Kidney (tissue), 14 donors: ENCODE results near the gene PTGES3. TPM values are rescaled to one million over a fixed set of nuclear protein-coding genes. Genes with fewer than 3 reads are reported as not detected.

Source experiments
- DNase-seq, 5 donors: peaks; one replicate each; pipeline ENCODE4 v3.0.0-alpha.2; 2013 to 2020
- FAIRE-seq: peaks from 2 replicates; lab custom pipeline; 2012; peaks lifted over from hg19 to GRCh38; lab: Jason Lieb, UNC
- H3K27ac ChIP-seq, 2 donors: one replicate each; pipeline ENCODE4 v1.7.0; 2013; ENCODE audit warnings: low read depth in 2 of 2, low read length in 2 of 2, inconsistent platforms in 1 of 2
- H3K27me3 ChIP-seq: one replicate; pipeline ENCODE4 v1.7.1; 2013; ENCODE audit warnings: low read length, inconsistent platforms; ENCODE audit not compliant: control insufficient read depth, insufficient read depth
- H3K36me3 ChIP-seq, 3 donors: one replicate each; pipeline versions ENCODE4 v1.7.0 to v1.7.1; 2013; ENCODE audit warnings: low read length in 3 of 3, control low read depth in 1 of 3, inconsistent platforms in 1 of 3; ENCODE audit not compliant: insufficient read depth in 3 of 3, control insufficient read depth in 2 of 3
- H3K4me1 ChIP-seq, 3 donors: one replicate each; pipeline versions ENCODE4 v1.7.0 to v1.7.1; 2013; ENCODE audit warnings: low read length in 3 of 3, inconsistent platforms in 1 of 3, low read depth in 1 of 3; ENCODE audit not compliant: control insufficient read depth in 2 of 3, insufficient read depth in 2 of 3
- H3K4me3 ChIP-seq, 3 donors: one replicate each; pipeline versions ENCODE4 v1.7.0 to v1.8.1; 2013; ENCODE audit warnings: low read length in 3 of 3, control low read depth in 1 of 3, inconsistent platforms in 1 of 3
- H3K9ac ChIP-seq, 3 donors: one replicate each; pipeline versions ENCODE4 v1.7.0 to v1.7.1; 2013; ENCODE audit warnings: low read length in 3 of 3, control low read depth in 1 of 3, inconsistent platforms in 1 of 3
- H3K9me3 ChIP-seq, 3 donors: one replicate each; pipeline versions ENCODE4 v1.7.0 to v1.7.1; 2013; ENCODE audit warnings: low read length in 3 of 3, control low read depth in 1 of 3, inconsistent platforms in 1 of 3; ENCODE audit not compliant: control insufficient read depth in 2 of 3, insufficient read depth in 1 of 3
- intact Hi-C: fragments of 100-400 bp; cut with DNase I; formaldehyde crosslinking; loops from one replicate; pipeline ENCODE4 v1.11.1; 2022
- polyA plus RNA-seq: library from polyadenylated mRNA; stranded (reverse); fragments of 350-450 nt; fragmentation: Illumina TruSeq; extraction: RNeasy Lipid Tissue Mini Kit (QIAGEN cat#74804); gene quantifications from one replicate; pipeline ENCODE4 v1.2.3, GENCODE V29; 2014; ENCODE audit warnings: low read depth, low replicate concordance; ENCODE audit not compliant: insufficient read depth
- total RNA-seq: library from RNA; stranded (reverse); fragmentation: NEBNext Ultra II Directional; extraction: Animal tissue kit (Norgen Biotek cat#: 25700); gene quantifications from one replicate; pipeline ENCODE4 v1.2.1, GENCODE V29; 2021
- TF ChIP-seq, protein P1 (sequence below): IDR thresholded peaks from 3 replicates; pipeline ENCODE4 v1.5.1; 2012; ENCODE audit warnings: mild to moderate bottlenecking, moderate library complexity, borderline replicate concordance; ENCODE audit not compliant: insufficient read depth; ENCODE audit errors: extremely low read depth
- donor health status: control.
- donor health status: control.
- donor health status: control.
- donor health status: control.
- donor health status: control.
- donor health status: DM: yes; HTN: yes; CAD: no.
- donor health status: Normal renal cell carcinoma (clear cell type).

Gene PTGES3
- total and polyA plus RNA-seq, 2 donors from 2014 or later, result 186 to 207 TPM

DNA sequence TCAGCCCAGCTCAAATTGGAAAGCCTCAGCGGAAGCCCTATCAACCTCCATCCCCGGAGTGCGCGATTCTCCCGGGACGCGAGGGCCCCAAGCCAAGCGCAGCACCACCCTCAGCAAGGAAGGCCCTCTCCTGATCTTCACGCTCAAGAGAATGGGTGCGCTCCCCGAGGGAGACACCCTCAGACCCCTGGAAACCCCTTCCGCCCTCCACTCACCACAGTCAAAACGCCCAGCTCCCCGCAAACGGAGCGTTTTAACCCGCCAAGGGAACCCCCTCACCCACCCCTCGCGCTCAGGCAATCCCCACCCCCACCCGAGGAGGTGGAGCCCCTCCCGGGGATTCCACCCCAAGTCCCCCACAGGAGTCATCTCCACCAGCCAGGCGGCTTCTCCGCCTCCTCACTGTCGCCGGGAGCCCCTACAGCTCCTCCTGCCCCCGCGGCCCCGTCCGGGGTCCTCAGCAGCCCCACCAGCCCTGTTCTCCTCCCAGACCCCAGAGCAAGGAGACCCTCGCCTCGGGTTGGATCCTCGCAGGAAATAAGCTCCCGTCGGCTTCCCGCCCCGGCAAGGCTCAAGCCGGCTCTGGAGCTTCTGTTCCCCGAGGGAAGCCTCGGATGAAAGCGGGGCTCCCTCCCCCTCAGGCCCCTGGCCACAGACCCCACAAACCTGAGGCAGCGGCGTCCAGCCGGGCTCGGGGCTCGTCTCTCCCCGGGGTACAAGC, 58.5 kb downstream of the PTGES3 start:
- Histone ChIP-seq H3K36me3 (peaks cover 0 to 5% (median 0%) of the 10 kb centered on the region in 3 donors), H3K9me3 (no peaks in the 10 kb centered on the region), H3K9ac (peak overlapping the region; percentile 92 to 96 (median 93)), H3K27ac (peak overlapping the region; percentile 90 to 93), H3K4me3 (peak overlapping the region; percentile 75 to 97 (median 94)), H3K27me3 (no peaks in the 10 kb centered on the region), H3K4me1 (peaks cover 0 to 36% (median 26%) of the 10 kb centered on the region in 3 donors)
- no peak for FAIRE-seq
- peak in 2 of 5 donors; percentile 36 to 43 for DNase-seq
- intact Hi-C loops, result no loop called here
- TF ChIP-seq, protein P1, sequence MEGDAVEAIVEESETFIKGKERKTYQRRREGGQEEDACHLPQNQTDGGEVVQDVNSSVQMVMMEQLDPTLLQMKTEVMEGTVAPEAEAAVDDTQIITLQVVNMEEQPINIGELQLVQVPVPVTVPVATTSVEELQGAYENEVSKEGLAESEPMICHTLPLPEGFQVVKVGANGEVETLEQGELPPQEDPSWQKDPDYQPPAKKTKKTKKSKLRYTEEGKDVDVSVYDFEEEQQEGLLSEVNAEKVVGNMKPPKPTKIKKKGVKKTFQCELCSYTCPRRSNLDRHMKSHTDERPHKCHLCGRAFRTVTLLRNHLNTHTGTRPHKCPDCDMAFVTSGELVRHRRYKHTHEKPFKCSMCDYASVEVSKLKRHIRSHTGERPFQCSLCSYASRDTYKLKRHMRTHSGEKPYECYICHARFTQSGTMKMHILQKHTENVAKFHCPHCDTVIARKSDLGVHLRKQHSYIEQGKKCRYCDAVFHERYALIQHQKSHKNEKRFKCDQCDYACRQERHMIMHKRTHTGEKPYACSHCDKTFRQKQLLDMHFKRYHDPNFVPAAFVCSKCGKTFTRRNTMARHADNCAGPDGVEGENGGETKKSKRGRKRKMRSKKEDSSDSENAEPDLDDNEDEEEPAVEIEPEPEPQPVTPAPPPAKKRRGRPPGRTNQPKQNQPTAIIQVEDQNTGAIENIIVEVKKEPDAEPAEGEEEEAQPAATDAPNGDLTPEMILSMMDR, result no peak

DNA sequence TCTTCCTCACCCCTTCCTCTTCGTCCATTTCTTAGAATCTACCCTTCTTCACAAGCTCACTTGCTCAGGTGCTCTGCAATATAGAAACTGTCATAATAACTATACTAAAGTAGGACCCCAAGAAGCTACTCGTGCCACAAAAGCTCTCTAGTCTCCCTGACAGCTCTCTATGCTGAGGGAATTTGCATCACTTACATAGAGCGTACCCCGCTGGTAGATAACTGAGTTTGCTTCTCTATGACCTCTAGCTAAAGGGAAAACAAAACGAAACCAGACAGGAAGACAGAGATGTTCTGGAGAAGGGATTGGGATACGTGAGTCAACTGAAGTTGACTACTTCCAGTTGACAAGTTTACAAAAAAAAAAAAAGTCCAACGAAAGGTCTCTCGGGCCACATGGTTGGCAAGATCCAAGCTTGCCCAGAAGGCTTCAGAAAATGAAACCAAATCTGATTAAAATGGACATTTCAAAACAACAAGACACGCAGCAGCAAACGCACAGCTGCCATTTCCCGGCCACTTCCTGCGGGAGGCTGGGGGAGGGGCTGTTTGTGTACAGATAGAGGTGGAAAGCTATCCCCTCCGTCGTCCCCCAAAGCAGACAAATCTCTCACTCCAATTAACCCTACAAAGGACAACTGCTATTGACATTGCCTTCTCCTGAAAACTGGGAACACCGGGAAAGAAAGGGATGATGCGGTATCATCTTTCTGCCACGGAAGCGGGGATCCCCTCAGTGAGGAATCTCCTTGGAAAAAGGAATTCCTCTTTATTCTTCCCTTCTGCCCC, 59.2 kb downstream of the PTGES3 start:
- peak overlapping the region; percentile 90 to 93 for H3K27ac ChIP-seq
- no peaks in the 10 kb centered on the region for H3K9me3 ChIP-seq
- intact Hi-C loops, result no loop called here
- peak overlapping the region; percentile 75 to 97 (median 94) for H3K4me3 ChIP-seq
- TF ChIP-seq, protein P1, result no peak
- FAIRE-seq (no peak), DNase-seq (peak; percentile 62 to 85 (median 68))
- peaks cover 0 to 5% (median 0%) of the 10 kb centered on the region in 3 donors for H3K36me3 ChIP-seq
- peaks cover 0 to 33% (median 26%) of the 10 kb centered on the region in 3 donors for H3K4me1 ChIP-seq
- H3K27me3 ChIP-seq, result no peaks in the 10 kb centered on the region
- H3K9ac ChIP-seq, result peak overlapping the region; percentile 70 to 96 (median 92)

DNA sequence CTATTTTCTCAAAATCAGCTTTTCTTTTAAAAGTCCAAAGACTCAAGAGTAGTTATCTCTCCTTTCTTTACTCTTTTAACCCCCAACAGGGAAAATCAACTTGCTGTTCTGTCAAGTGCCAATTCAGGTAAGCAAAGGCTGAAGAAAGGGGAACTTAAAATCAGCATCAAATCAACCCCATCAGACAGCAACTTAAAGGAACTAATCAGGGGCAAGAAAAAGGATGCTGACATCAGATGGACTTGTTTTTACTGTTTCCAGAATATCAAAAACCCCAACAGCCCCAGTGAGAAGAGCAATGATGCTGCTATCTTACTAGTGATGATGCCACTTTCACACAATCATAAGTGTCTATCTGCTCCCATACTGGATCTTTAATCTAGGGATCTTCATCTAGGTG, 61.4 kb downstream of the PTGES3 start:
- Histone ChIP-seq H3K27ac (no peak overlapping the region), H3K4me3 (no peak overlapping the region), H3K4me1 (peaks cover 0 to 21% (median 11%) of the 10 kb centered on the region in 3 donors), H3K27me3 (no peaks in the 10 kb centered on the region), H3K9me3 (no peaks in the 10 kb centered on the region), H3K9ac (no peak overlapping the region), H3K36me3 (peaks cover 0 to 5% (median 0%) of the 10 kb centered on the region in 3 donors)
- DNase-seq, result no peak
- TF ChIP-seq, protein P1, result no peak
- intact Hi-C loops, result no loop called here
- no peak for FAIRE-seq
